Measurements from ENCODE around the gene SZT2.
A peak's percentile ranks its signal among the peaks of the same experiment; 100 is the strongest.
"Not testable (repeated sequence)": the region's sequence is repeated elsewhere in the genome, so short reads cannot be mapped to it uniquely, and the experiment has no call there.

Gene SZT2

DNA sequence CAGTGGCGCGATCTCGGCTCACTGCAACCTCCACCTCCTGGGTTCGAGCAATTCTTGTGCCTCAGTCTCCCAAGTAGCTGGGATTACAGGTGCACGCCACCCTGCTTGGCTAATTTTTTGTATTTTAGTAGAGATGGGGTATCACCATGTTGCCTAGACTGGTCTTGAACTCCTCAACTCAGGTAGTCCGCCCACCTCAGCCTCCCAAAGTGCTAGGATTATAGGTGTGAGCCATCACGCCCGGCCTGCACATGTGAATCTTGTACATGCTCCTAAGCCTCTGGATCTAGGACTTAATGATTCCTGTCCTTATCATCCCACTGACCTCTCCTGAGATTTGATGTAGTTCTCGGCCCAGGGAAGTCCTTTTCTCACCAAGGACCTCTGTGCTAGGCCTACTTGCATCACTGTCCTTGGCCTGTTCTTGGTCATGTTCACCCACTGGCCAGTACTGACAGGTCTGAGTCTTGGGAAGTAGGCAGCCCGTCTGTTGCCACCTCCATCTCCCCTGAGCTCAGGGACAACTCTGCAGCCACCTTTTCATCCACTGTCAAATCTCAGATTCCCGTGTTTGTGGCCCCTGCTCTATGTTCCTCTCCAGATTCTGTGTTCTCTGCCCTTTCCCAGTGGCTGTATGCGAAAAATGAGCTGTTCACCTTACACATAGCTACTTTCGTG lies 54.6 kb downstream of the SZT2 start:
- no peak for DNase-seq

DNA sequence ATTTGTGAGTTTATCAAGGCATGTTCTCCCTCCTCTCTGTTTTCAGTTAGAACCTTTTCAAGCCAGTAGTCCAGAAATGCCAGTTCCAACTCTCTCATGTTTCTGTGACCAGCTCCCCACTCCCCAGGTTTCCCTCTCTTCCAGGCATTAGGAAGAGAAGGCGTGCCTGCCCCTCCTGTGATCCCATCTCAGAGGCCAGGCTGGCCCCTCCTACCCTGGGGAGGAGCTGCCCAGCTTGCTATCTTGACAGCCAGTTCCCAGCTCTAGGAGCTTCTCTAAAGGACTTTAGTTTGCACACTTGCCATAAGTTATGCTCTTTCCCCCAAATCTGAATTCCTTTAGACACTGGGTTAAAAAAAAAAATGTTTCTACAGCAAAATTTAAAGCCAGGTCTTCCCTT lies 55.1 kb downstream of the SZT2 start:
- DNase-seq = no peak

DNA sequence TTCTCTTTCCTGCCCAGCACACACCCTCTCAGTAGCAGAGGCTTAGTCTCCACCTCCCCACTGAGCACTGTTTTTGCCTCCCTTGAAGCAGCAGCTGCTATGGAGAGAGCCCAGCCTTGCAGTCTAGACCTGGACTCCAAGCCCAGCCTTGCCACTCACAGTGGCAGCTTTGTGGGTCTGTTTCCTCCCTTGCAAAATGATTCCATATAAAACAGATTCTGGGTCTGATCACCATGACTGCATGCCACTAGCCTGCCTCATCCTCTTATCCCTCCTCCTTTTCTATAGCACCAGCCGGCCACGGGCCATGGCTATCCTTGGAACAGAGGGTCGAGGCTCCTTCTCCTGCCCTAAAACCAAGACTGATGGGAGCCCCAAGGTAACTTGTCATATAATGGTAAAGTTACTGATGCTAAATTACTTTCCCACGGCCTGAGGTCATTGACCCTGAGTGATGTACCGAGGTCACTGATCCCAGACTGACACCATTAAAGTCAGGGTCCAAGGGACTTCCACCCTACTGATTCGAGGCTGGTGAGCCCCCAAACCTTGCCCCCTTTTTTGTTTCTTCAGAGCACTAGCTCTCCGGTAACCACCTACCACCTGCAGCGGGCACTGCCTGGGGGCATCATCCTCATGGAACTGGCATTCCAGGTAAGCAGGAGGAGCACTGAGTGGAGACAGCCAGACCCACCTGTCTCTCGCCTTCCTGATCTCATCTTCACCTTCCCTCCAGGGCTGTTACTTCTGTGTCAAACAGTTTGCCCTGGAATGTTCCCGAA lies 56.1 kb downstream of the SZT2 start:
- DNase-seq = no peak

DNA sequence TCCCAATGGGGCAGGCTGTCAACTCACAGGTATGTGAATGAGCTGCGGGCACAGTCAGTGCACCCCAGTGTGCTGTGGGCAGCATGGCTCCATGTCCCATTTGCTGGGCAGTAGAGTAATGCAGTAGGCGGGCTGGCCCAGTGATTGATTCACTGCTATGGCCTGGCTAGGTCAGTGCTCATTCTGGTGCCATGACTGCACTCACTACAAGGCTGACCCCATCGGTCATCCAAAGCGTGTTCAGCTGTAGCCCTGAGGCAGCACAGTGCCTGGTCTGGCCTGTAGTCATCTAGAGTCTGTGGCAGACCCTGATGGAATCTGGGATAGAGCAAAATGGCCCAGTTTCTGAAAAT lies 56.7 kb downstream of the SZT2 start:
- DNase-seq = no peak

DNA sequence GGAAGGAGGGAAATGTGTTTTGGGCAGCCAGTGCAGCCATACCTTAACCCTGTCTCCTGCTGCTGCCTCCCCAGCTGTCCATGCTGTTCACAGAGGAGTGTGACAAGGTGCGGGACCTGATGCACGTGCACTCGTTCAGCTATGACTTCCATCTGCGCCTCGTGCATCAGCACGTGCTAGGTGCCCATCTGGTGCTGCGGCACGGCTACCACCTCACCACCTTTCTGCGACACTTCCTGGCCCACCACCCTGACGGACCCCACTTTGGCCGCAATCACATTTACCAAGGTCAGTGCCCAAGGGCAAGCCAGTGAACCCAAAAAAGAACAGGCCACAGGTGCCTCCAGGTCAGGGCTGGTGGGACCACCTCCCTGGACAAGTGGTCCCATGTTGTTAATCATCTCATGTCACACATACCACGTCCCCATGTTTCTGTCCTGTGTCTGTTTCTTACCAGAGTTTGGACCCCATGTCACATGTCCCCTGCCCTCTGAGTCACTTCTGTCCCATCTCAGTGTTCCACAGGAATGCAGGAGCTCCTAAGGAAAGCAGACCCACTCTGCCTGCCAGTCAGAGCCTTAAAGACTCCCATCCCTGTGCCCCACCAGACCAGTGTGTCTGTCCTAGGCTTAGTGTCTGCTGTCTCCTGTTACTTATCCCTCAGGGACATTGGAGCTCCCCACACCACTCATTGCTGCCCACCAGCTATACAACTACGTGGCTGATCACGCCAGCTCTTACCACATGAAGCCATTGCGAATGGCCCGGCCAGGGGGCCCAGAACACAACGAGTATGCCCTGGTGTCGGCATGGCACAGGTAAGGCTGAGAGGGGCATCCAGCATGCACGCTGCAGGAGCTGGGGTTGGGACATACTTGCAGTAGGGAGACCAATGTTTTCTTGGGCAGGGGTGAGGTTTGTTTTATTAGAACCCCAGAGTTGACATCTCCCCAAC lies 57.5 kb downstream of the SZT2 start:
- no peak for DNase-seq

DNA sequence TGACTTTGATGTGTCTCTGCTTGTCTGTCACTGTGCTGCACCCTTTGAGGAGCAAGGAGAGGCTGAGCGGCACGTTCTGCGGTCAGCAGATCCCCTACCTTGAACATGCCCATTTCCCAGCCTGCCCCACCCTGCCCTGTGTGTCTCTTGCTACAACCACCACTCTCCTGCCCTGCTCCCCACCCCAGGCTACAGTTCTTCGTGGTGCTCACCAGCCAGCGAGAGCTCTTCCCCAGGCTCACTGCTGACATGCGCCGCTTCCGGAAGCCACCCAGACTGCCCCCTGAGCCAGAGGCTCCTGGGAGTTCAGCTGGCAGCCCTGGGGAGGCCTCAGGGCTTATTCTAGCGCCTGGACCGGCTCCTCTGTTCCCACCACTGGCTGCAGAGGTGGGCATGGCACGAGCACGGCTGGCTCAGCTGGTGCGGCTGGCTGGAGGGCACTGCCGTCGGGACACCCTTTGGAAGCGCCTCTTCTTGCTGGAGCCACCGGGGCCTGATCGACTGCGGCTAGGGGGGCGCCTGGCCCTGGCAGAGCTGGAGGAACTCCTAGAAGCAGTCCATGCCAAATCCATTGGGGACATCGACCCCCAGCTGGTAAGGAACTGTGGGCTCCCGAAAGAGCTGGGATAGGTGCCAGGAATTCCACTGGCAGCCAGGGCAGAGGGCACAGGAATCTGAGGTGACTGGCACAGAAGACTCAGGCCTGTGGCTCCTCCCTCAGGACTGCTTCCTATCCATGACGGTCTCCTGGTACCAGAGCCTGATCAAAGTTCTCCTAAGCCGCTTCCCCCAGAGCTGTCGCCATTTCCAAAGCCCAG lies 58.4 kb downstream of the SZT2 start:
- no peak for DNase-seq

DNA sequence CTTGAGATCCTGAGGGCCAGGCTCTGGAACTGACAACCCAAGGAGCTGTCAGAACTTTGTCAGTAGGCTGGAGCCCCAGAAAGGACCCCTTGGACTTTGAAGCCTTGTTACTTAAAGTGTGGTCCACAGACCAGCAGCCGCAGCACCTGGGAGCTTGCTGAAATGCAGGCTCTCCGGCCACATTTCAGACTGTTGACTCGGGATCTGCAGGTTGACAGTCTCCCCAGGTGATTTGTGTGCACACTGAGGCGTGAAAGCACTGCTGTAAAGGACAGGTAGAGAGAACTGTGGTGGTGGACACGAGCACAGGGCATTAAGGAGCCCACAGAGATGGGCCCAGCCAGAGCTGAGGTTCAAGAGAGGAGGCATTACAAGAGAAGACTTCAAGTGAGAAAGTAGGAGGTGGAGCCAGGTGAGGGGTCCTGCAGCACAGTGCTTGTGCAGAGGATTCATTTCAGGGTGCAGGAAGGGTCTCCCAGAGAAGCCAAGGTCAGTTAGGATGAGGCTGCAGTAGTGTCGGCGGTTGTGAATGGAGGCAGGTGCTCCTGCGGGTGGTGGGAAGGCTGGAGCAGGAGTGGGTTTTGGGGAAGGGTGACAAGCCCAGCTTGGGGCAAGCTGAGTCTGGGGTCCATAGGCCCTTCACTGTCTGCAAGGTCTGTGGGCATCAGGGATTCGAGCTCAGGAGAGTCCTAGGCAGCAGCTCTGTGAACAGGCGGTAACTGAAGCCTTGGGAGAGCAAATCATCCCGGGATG lies 59.4 kb downstream of the SZT2 start:
- DNase-seq = no peak

DNA sequence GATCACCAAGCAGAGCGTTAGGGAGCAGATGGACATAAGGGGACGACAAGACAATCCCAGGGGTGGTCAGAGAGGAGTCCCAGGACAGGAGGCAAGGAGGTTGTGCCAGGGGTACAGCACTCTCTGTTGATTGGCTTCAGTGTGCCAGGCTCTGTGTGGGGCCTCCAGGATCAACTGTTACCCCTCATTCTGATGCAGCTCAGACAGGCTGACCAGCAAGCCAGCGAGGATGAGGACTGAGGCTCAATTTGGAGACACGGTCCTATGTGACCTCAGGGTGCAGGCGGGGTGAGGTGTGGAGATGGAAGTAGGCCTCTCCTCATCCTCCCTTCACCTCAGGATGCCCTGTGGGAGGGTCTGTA lies 60.0 kb downstream of the SZT2 start:
- DNase-seq = no peak

DNA sequence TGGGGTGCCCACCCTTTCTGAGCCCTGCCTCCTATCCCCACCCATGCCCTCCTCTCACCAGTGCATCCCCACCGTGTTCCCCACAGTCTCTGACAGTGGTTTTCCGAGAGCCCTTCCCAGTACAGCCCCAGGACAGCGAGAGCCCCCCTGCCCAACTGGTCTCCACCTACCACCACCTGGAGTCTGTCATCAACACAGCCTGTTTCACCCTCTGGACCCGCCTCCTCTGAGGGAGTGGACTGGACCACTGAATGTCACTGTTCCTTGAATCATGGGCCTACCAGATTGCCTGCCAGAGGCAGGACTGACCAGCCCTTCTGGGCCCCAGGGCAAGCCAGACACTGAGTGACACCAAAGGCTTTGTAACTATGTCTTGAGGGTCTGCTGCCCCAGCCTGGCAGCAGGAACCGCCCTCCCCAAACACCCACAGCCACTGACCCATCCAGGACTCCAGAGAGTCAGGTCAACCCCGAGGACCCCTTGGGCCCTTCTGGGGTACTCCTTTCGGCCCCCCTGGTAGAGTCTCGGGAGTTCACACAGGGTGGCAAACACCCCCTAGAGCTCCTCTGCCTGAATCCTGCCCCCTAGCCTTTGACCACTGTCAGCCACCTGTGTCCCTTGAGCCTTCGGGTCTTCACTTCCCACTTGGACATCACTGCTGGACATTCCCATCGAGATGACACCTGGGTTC lies 60.7 kb downstream of the SZT2 start:
- DNase-seq = no peak

DNA sequence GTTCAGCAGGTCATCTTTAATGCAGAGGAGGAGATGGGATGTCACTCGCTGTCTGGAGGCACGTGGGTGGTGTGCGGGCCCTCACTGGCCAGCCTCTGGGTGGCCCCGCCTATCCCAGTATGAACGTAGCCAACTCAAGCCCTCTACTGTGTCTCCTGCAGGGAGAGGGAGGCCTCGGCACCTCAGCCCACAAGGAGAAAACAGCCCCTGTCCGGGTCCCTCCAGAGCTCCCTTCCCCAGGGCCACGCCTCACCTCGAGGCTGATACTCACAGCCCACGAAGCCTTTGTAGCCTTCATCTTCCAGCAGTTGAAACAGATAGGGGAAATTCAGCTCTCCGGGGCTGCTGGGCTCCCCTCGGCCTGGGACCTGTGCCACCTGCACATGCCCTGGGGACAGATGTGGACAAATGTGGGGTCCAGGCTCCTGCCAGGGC lies 61.5 kb downstream of the SZT2 start:
- no peak for DNase-seq

DNA sequence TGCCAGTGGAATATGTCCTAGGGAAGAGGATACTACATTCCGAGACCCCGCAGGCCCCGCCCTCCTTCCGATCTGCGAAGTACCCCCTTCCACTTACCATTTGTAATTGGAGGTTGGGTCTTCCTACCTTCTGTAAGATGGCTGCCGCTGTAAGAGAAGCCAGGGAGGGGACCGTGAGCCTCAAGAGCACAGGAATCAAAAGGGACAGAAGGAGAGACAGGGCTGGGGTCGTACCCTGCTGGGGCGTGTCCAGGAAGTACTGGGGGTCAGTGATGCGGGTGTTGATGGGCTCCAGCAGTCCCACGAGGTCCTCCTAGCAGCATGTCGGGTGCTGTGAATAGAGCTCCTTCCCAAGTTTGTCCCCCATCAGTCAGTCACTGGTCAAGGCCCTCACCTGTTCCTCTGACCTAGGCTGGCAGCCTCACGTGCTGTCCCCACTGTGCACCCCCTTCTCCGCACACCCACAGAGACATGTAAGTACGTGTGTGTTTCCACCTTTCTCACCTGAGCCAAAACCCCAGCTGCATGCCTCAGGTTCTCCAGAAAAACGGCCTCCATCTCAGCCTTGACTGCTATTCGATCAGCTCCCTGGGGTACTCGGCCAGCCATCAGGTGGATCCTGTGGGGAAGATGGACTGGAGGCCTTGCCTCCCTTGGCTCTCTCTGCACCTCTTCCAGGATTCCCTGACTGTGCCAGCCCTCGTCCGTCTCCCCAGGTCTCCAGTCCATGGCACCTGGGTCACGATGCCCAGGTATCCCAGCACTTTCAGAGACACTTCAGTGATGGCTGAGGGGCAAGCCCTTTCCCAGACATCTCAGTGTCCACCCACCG lies 62.2 kb downstream of the SZT2 start:
- no peak for DNase-seq

DNA sequence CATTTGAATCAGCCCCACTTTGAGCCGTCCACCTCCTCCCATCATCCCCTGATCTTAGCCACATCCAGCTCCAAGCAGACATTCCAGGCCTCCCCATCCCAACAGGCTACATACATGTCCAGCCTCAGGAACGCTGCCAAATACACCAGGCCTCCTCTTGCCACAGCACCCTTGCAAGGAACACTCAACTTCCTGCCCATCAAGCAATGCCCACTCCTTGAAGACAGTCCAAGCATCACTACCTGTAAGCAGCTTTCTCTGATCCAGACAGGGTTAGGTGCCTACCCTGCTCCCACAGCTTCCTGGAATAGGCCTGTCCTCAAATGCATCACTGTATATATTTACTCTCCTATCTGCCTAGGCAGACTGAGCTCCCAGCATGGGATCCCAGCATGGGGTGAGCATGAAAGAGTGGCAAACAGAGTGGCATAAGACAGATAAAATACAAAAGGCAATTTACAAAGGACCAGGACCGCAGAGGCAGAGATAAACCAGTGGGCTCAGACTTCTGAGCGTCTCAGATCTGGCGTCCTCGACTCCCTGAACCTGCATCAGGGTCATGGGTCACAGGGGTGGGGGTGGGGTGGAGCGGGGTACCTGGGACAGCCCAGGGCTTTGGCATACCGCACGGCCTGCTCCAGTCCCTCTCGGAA lies 63.2 kb downstream of the SZT2 start:
- peak; percentile 71 for DNase-seq

DNA sequence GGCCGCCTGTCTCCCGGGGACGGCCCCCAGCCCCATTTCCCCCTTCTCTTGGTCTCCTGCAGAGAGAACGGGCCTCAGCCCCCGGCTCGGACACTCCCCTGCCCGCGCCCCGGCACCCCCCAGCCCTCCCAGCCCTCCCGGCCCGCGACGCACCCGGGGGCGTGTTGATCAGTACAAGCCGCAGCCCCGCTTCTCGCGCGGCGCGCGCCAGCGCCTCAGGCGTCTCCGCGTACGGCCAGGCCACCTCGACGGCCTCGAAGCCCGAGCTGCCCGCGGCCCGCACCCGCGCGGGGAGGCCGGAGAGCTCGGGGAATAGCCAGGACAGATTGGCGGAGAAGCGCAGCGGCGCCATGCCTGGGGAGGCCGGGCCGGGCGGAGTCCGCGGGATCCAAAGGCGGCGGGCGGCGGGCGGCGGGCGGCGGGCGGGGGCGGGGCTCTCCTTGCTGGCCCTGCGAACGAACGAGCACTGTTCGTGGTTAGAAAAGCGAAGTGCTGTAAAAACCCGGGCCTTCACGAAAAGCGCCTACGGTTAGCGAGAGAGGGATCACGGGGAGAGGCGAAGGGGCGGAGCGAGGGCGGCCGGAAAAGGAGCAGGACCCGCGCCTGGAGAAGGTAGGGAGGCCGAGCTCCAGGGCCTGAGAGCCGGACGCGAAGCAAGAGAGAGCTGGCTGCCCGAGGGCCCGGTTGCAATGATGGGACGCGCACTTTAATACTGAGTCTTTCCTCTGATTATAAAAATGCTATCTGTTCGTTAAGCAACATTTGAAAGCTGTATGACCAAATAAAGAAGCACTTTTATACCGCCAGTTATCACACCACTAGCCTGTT lies 64.0 kb downstream of the SZT2 start, which contains the start of gene HYI:
HYI (minus strand) TSS at position 490 of the 828 bp plus-strand sequence; CDS start at position 352, 138 bp downstream.
- DNase-seq = peak; percentile 90

DNA sequence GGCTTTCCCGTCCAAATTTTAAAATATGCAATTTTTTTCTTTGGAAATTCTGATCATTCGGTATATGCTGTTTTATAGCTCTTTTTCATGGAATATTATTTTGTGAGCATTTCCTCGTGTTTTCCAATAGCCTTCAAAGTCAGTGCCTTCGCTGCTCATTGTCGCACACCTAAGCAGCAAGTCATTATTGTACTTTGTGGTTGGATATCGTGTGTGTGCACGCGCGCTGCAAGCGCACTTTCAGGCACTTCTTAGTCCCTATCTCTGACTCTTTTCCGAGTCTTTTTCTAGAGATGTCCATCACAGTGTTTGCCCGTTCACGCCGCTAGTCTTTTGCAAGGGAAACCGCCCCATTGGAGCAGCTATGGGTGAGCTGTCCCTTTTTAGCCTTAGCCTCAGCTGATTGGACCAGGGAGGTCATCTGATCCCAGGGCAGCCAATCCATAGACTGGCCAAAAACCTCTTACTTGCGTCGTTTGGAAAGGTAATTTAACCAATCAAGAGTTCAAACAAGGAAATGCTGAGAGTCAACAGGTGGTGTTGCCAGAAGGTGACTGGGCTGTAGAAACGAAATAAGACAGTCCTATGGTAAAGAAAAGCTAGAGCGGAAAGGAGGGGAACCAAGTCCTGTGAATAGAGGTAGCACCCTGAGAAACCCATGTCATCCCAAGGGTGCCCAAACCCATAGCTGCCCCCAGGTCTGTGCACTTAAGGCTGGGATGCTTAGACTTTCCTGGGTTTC lies 64.7 kb downstream of the SZT2 start:
- peak; percentile 87 for DNase-seq

DNA sequence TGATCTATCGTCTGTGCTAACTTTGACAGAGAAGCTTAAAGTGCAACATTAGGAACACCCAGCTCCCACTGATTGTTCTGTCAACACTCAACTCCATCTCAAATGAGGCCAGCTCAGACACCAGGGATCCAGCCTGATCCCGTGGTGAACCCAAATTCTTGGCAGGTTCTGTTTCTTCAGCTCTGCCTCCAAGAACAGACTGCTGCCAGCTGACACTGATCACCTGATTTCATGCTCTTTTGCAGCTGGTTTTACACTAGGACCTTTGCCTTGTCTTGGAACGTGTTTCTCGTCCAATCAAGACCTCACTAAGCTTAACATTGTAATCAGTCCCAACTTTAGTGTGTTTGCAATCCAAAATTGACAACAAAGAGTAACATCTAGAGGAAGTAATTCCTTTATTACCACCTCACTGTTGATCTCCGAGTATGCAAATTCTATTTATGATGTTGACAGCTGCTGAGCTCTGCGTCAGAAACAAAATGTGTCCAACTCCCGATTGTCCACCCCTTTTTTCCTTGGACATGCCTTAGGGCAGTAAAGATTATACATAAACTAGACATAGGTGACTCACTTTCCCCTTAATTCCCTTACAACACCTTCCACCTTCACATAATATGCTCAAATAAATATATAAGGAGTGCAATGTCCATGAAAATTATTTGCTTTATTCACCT lies 65.7 kb downstream of the SZT2 start:
- no peak for DNase-seq

DNA sequence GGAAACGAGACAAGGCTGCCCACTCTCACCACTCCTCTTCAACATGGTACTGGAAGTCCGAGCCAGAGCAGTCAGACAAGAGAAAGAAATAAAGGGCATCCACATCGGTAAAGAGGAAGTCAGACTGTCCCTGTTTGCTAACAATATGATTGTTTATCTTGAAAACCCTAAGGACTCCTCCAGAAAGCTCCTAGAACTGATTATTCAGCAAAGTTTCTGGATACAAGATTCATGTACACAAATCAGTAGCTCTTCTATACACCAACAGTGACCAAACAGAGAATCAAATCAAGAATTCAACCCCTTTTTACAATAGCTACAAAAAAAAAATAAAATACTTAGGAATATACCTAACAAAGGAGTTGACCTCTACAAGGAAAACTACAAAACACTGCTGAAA lies 68.7 kb downstream of the SZT2 start:
- DNase-seq = not testable (repeated sequence)
